ENCODE data around the gene CAPZA1. TPM values are rescaled to one million over a fixed set of nuclear protein-coding genes. Genes with fewer than 3 reads are reported as not detected.

Gene CAPZA1
- total and polyA plus RNA-seq, 10 of the 15 experiments (the other 5 are each of a cell fraction or from before 2014, with no cell fraction given) = 187 to 886 (median 278) TPM

- no peak for TF ChIP-seq SIN3A (IDR thresholded peaks at IDR 0.05; ENCODE audit: low read depth, low read length)
- no peak for TF ChIP-seq ZBTB40 (IDR thresholded peaks at IDR 0.05; ENCODE audit: borderline replicate concordance)
- no peak for TF ChIP-seq CHD4 (IDR thresholded peaks at IDR 0.05)
- TF ChIP-seq PRDM15 (CRISPR knock-in tag; IDR thresholded peaks at IDR 0.05) = no peak
- TF ChIP-seq ASH2L (IDR thresholded peaks at IDR 0.05; ENCODE audit: borderline replicate concordance, low read depth) = no peak
These were observed 36.3 kb upstream of the CAPZA1 start (continued) for GRCh38 chr1:112583366-112583765.
